Measurements from ENCODE around the gene VPS37C.

VPS37C gene

DNA sequence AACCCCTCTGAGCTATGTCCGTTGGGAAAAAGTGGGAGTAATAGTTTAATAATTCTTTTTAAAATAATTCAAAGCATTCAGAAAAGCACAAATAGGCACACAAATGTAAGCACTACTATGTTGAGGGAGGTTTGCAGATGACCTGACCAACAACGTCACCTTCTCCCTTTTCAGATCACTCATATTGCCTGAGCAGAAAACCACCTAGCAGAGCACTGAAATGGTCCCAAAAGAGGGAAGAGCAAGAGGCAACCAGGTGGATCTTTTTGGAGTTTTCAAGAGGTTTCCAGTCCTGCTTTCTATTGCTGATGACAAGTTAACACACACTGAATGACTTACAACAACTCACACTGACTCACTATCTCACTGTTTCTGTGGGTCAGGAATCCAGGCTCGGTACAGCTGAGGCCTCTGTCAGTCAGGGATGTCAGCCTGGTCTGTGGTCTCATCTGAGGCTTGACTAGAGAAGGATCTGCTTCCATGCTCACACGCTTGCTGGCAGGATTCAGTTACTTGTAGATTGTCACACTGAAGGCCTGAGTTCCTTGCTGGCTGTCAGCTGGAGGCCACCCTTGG is 37.8 kb upstream of the VPS37C start:
- no peaks in the 10 kb centered on the region for H3K36me3 Mint-ChIP-seq (ENCODE audit: low read depth)
- DNase-seq, result no peak
- peaks cover 13% of the 10 kb centered on the region for H3K27me3 Mint-ChIP-seq (ENCODE audit: low read depth, poor library complexity)
- no peak overlapping the region for H3K27ac Mint-ChIP-seq
- H3K4me1 Mint-ChIP-seq, result peaks cover 48% of the 10 kb centered on the region
- TF ChIP-seq CTCF (IDR thresholded peaks at IDR 0.05), result no peak
- H3K9me3 Mint-ChIP-seq, result peaks cover 18% of the 10 kb centered on the region
- no peak overlapping the region for H3K4me3 Mint-ChIP-seq

- no peak for TF ChIP-seq CTCF (IDR thresholded peaks at IDR 0.05)
- Mint-ChIP-seq H3K9me3 (peaks cover 18% of the 10 kb centered on the region), H3K27me3 (ENCODE audit: low read depth, poor library complexity) (peaks cover 17% of the 10 kb centered on the region), H3K36me3 (ENCODE audit: low read depth) (no peaks in the 10 kb centered on the region), H3K27ac (no peak overlapping the region), H3K4me3 (no peak overlapping the region), H3K4me1 (peaks cover 52% of the 10 kb centered on the region)
- DNase-seq, result no peak
Observed at GRCh38 chr11:61198361-61198760, 37.1 kb upstream of the VPS37C start.

- H3K27me3 Mint-ChIP-seq (ENCODE audit: low read depth, poor library complexity), result peaks cover 13% of the 10 kb centered on the region
- peaks cover 12% of the 10 kb centered on the region for H3K9me3 Mint-ChIP-seq
- DNase-seq, result peak; percentile 43
- H3K27ac Mint-ChIP-seq, result no peak overlapping the region
- TF ChIP-seq CTCF (IDR thresholded peaks at IDR 0.05), result no peak
- peak overlapping the region; percentile 26 for H3K4me3 Mint-ChIP-seq
- peaks cover 42% of the 10 kb centered on the region for H3K4me1 Mint-ChIP-seq
- H3K36me3 Mint-ChIP-seq (ENCODE audit: low read depth), result no peaks in the 10 kb centered on the region
Observed at GRCh38 chr11:61195719-61196118, 34.5 kb upstream of the VPS37C start.

DNA sequence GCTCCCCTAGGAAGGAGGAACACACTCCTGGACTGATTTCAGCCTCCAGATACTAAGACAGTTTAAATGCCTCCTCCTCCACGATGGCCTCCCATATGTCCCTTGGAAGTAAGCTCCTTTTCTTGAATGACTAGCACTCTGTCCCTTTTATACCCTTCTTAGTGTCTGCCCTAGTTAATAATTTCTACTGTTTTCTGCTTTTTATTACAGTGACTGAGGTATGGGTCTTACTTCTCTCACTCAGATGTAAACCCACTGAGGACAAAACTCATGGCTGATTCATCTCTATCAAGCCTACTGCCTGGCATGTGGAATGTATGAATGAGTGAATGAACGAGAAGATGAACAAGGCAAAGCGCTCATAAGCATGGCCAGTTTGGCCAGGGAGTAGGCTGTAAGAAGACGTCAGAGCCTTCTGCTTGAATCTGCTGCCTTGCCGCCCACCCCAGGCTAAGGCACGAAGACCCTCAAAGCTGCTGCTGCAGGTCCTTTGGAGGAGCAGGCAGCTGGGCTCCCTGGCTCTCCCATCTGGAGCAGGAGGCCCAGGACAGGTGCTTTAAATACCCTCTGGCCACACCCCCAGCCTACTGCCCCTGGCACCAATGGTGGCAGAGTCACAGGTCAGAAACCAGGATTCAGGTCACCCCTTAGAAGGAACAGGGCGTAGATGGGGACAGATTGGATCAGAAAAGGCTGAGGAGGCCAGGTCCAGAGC is 33.9 kb upstream of the VPS37C start:
- H3K27ac Mint-ChIP-seq, result peak overlapping the region; percentile 65
- H3K4me1 Mint-ChIP-seq, result peaks cover 38% of the 10 kb centered on the region
- H3K4me3 Mint-ChIP-seq, result peak overlapping the region; percentile 33
- peaks cover 13% of the 10 kb centered on the region for H3K27me3 Mint-ChIP-seq (ENCODE audit: low read depth, poor library complexity)
- DNase-seq, result no peak
- TF ChIP-seq CTCF (IDR thresholded peaks at IDR 0.05), result no peak
- peaks cover 12% of the 10 kb centered on the region for H3K9me3 Mint-ChIP-seq
- no peaks in the 10 kb centered on the region for H3K36me3 Mint-ChIP-seq (ENCODE audit: low read depth)

- Mint-ChIP-seq H3K4me1 (peaks cover 43% of the 10 kb centered on the region), H3K27ac (peak overlapping the region; percentile 65), H3K36me3 (ENCODE audit: low read depth) (no peaks in the 10 kb centered on the region), H3K27me3 (ENCODE audit: low read depth, poor library complexity) (peaks cover 13% of the 10 kb centered on the region), H3K9me3 (peaks cover 9% of the 10 kb centered on the region), H3K4me3 (no peak overlapping the region)
- DNase-seq, result peak; percentile 12
- TF ChIP-seq CTCF (IDR thresholded peaks at IDR 0.05), result no peak
Observed at GRCh38 chr11:61194169-61194671, 33.0 kb upstream of the VPS37C start.

Measured in nephron progenitor cell (in vitro differentiated cells).